Osteoblast (primary cell): ENCODE measurements around the gene CORO2A. TPM values are rescaled to one million over a fixed set of nuclear protein-coding genes. Genes with fewer than 3 reads are reported as not detected.

ENCODE experiments used
- DNase-seq: peaks from one replicate; pipeline ENCODE4 v3.0.0; 2011; ENCODE audit warnings: low spot score, mixed read lengths; ENCODE audit not compliant: insufficient read length; ENCODE audit errors: missing footprints
- H2AFZ ChIP-seq: 2 replicates; pipeline ENCODE4 v1.6.0; 2011; ENCODE audit warnings: mild to moderate bottlenecking, low read length
- H3K27ac ChIP-seq: 2 replicates; pipeline ENCODE4 v1.5.1; 2011; ENCODE audit warnings: mild to moderate bottlenecking, low read depth, low read length, moderate library complexity
- H3K27me3 ChIP-seq: 2 replicates; pipeline ENCODE4 v1.6.0; 2012; ENCODE audit warnings: mild to moderate bottlenecking, control low read depth, inconsistent platforms, low read length, moderate library complexity; ENCODE audit not compliant: insufficient read depth
- H3K36me3 ChIP-seq: 2 replicates; pipeline ENCODE4 v1.5.1; 2011; ENCODE audit warnings: mild to moderate bottlenecking, low read length, control low read depth, moderate library complexity; ENCODE audit not compliant: insufficient read depth
- H3K4me1 ChIP-seq: 2 replicates; pipeline ENCODE4 v1.5.1; 2011; ENCODE audit warnings: mild to moderate bottlenecking, low read length, control low read depth, moderate library complexity; ENCODE audit not compliant: insufficient read depth
- H3K4me2 ChIP-seq: 2 replicates; pipeline ENCODE4 v1.6.0; 2011; ENCODE audit warnings: mild to moderate bottlenecking, low read length; ENCODE audit not compliant: insufficient read depth
- H3K4me3 ChIP-seq: fragments of 200-600 bp; sonication (generic); 3 replicates; pipeline ENCODE4 v1.5.1; 2012; ENCODE audit warnings: mild to moderate bottlenecking, low read length, inconsistent platforms; ENCODE audit not compliant: insufficient read depth
- H3K79me2 ChIP-seq: 2 replicates; pipeline ENCODE4 v1.6.0; 2012; ENCODE audit warnings: mild to moderate bottlenecking, low read length, control low read depth, inconsistent platforms; ENCODE audit not compliant: insufficient read depth
- H3K9me3 ChIP-seq: 2 replicates; pipeline ENCODE4 v1.5.1; 2011; ENCODE audit warnings: low read depth, low read length, control low read depth
- H4K20me1 ChIP-seq: 2 replicates; pipeline ENCODE4 v1.6.0; 2012; ENCODE audit warnings: mild to moderate bottlenecking, low read length, control low read depth; ENCODE audit not compliant: insufficient read depth
- total RNA-seq: library from RNA; depleted of rRNA; stranded (reverse); fragments of >200 nt; gene quantifications from 2 replicates; pipeline ENCODE4 v1.2.3, GENCODE V29; 2012
- TF ChIP-seq, protein P1 (sequence below): IDR thresholded peaks from 2 replicates; pipeline ENCODE4 v1.5.1; 2011; ENCODE audit warnings: mild to moderate bottlenecking, low read depth, low read length, moderate library complexity; ENCODE audit errors: extremely low read depth

Gene CORO2A
- total RNA-seq, 1 donor = 0.72 TPM

DNA sequence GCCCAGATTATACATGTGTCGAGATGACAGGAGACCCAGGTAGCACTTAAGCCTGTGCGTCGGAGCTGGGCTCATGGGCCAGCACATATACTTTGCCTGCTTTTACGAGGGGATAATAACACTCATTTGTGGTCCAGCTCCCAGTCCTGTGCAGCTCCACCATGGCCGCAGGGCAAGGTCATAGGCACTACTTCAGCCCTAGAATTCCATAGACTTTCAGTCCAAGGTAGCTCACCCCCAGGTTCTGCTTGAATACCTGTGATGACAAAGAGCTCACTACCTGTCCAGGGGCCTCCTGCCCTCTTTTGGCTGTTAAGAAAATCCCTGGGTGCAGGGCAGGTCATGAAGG is 1.7 kb downstream of the CORO2A start:
- Histone ChIP-seq H3K79me2 (no peaks in the 10 kb centered on the region), H3K27me3 (peaks cover 7% of the 10 kb centered on the region), H3K4me2 (no peak overlapping the region), H4K20me1 (no peaks in the 10 kb centered on the region), H3K27ac (no peak overlapping the region), H2AFZ (no peak overlapping the region), H3K9me3 (no peaks in the 10 kb centered on the region), H3K4me3 (no peak overlapping the region), H3K4me1 (peaks cover 5% of the 10 kb centered on the region), H3K36me3 (no peaks in the 10 kb centered on the region)
- no peak for DNase-seq
- TF ChIP-seq, protein P1, sequence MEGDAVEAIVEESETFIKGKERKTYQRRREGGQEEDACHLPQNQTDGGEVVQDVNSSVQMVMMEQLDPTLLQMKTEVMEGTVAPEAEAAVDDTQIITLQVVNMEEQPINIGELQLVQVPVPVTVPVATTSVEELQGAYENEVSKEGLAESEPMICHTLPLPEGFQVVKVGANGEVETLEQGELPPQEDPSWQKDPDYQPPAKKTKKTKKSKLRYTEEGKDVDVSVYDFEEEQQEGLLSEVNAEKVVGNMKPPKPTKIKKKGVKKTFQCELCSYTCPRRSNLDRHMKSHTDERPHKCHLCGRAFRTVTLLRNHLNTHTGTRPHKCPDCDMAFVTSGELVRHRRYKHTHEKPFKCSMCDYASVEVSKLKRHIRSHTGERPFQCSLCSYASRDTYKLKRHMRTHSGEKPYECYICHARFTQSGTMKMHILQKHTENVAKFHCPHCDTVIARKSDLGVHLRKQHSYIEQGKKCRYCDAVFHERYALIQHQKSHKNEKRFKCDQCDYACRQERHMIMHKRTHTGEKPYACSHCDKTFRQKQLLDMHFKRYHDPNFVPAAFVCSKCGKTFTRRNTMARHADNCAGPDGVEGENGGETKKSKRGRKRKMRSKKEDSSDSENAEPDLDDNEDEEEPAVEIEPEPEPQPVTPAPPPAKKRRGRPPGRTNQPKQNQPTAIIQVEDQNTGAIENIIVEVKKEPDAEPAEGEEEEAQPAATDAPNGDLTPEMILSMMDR = no peak

- TF ChIP-seq, protein P1 = no peak
- H3K27ac ChIP-seq = no peak overlapping the region
- H3K4me3 ChIP-seq = no peak overlapping the region
- H3K79me2 ChIP-seq = no peaks in the 10 kb centered on the region
- peaks cover 7% of the 10 kb centered on the region for H3K27me3 ChIP-seq
- no peak for DNase-seq
- no peaks in the 10 kb centered on the region for H4K20me1 ChIP-seq
- H3K4me1 ChIP-seq = peaks cover 5% of the 10 kb centered on the region
- H3K9me3 ChIP-seq = no peaks in the 10 kb centered on the region
- no peak overlapping the region for H2AFZ ChIP-seq
- no peak overlapping the region for H3K4me2 ChIP-seq
- H3K36me3 ChIP-seq = no peaks in the 10 kb centered on the region
Measured at GRCh38 chr9:98189412-98189811, 3.0 kb downstream of the CORO2A start.

- H3K4me2 ChIP-seq = no peak overlapping the region
- no peak overlapping the region for H3K4me3 ChIP-seq
- TF ChIP-seq, protein P1 = no peak
- no peak overlapping the region for H2AFZ ChIP-seq
- H3K27ac ChIP-seq = no peak overlapping the region
- H3K9me3 ChIP-seq = no peaks in the 10 kb centered on the region
- H3K79me2 ChIP-seq = no peaks in the 10 kb centered on the region
- H3K4me1 ChIP-seq = peaks cover 1% of the 10 kb centered on the region
- H3K27me3 ChIP-seq = peaks cover 7% of the 10 kb centered on the region
- no peaks in the 10 kb centered on the region for H4K20me1 ChIP-seq
- H3K36me3 ChIP-seq = no peaks in the 10 kb centered on the region
- no peak for DNase-seq
Measured at GRCh38 chr9:98187926-98188325, 4.5 kb downstream of the CORO2A start.

DNA sequence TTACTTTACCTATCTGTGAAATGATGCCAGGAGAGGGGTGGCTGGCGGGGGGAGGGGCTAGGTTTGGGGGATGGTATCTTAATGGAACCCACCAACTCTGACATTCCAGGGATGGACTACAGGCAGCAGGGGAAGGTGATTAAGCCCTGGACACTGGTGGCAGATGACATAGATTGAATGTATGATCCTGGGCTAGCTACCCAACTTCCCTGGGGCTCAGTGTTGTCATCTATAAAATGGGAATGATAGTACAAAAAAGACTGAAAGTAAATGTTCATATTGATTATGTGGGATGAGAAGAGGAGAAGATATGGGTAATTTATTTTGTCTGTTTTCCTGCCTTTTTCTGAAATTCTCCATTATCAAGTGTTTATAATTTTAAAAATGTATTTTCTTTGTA is 6.2 kb downstream of the CORO2A start:
- Histone ChIP-seq H3K4me2 (no peak overlapping the region), H3K36me3 (no peaks in the 10 kb centered on the region), H3K79me2 (no peaks in the 10 kb centered on the region), H3K27me3 (peaks cover 2% of the 10 kb centered on the region), H3K27ac (no peak overlapping the region), H4K20me1 (no peaks in the 10 kb centered on the region), H2AFZ (no peak overlapping the region), H3K9me3 (no peaks in the 10 kb centered on the region), H3K4me3 (no peak overlapping the region), H3K4me1 (no peaks in the 10 kb centered on the region)
- TF ChIP-seq, protein P1 = no peak
- no peak for DNase-seq
